ENCODE measurements around the gene JAG2. TPM values are rescaled to one million over a fixed set of nuclear protein-coding genes. Genes with fewer than 3 reads are reported as not detected.

Gene JAG2
- polyA plus RNA-seq, 1 experiment = 0.22 TPM

DNA sequence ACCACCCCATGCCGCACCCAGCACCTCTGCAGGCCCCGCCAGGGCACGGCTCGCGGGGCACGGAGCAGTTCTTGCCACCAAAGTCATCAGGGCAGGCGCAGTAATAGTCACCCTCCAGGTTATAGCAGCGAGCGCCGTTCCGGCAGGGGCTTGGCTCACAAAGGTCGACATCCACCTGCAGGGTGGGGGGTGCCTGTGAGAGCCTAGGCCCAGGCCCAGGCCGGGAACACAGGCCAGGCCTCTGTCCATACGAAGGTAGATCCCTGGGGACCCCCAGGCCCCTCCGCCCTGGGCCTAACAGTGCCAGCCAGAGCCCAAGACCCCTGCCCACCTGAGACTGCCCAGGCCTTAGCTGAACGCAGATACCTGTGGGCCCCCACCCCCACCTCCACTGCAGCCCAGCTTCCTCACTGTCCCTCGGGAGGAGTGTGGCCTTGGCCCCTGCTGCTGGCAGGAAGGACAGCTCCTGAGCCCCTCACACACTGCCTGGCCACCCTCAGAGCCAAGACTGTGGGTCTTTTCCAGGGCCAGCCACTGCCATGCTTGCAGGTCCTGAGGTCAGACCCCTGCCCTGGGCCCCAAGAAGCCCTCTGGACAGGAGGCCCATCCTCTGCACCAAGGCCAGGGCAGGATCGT, 19.3 kb downstream of the JAG2 start:
- H3K4me3 ChIP-seq (ENCODE audit: low read depth, low read length) = no peak overlapping the region
- no peak overlapping the region for H3K27ac ChIP-seq (ENCODE audit: low read depth, low read length)
- no peaks in the 10 kb centered on the region for H3K27me3 ChIP-seq (ENCODE audit: control insufficient read depth, insufficient read depth, low read length)
- no peak for DNase-seq (ENCODE audit: low read depth, low spot score)
- H3K9me3 ChIP-seq (ENCODE audit: control insufficient read depth, insufficient read depth, low read length) = no peaks in the 10 kb centered on the region; the same call in 1 of the 2 replicates
- POLR2A ChIA-PET = no interaction called here
- TF ChIP-seq, protein P1, sequence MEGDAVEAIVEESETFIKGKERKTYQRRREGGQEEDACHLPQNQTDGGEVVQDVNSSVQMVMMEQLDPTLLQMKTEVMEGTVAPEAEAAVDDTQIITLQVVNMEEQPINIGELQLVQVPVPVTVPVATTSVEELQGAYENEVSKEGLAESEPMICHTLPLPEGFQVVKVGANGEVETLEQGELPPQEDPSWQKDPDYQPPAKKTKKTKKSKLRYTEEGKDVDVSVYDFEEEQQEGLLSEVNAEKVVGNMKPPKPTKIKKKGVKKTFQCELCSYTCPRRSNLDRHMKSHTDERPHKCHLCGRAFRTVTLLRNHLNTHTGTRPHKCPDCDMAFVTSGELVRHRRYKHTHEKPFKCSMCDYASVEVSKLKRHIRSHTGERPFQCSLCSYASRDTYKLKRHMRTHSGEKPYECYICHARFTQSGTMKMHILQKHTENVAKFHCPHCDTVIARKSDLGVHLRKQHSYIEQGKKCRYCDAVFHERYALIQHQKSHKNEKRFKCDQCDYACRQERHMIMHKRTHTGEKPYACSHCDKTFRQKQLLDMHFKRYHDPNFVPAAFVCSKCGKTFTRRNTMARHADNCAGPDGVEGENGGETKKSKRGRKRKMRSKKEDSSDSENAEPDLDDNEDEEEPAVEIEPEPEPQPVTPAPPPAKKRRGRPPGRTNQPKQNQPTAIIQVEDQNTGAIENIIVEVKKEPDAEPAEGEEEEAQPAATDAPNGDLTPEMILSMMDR (IDR thresholded peaks at IDR 0.05; ENCODE audit: low read depth, low read length) = no peak
- CTCF ChIA-PET = no interaction called here

DNA sequence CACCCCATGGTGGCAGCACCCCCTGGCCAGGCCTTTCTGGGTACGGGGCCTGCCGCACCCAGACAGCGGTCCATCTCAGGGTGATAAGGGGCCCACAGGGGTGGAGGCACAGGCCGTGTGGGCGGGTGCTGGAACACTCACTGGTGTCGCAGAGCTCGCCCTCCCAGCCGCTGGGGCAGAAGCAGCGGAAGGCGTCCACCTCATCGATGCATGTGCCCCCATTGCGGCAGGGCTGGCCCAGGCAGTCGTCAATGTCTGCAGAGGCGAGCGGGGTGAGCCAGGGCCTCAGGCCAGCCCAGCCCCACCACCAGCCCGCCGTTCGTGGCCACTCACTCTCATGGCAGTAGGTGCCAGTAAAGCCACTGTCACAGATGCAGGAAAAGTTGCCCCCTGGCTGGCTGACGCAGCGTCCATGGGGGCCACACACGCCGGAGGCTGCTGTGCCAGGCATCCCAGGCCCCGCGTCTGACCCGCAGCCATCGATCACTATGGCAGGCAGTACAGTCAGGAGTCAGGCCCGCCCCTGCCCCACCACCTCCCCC, 19.9 kb downstream of the JAG2 start:
- ChIA-PET POLR2A (no interaction called here), CTCF (no interaction called here)
- Histone ChIP-seq H3K4me3 (ENCODE audit: low read depth, low read length) (no peak overlapping the region), H3K27ac (ENCODE audit: low read depth, low read length) (no peak overlapping the region), H3K27me3 (ENCODE audit: control insufficient read depth, insufficient read depth, low read length) (no peaks in the 10 kb centered on the region), H3K9me3 (ENCODE audit: control insufficient read depth, insufficient read depth, low read length) (no peaks in the 10 kb centered on the region; the same call in 1 of the 2 replicates)
- TF ChIP-seq, protein P1 (IDR thresholded peaks at IDR 0.05; ENCODE audit: low read depth, low read length) = no peak
- no peak for DNase-seq (ENCODE audit: low read depth, low spot score)

DNA sequence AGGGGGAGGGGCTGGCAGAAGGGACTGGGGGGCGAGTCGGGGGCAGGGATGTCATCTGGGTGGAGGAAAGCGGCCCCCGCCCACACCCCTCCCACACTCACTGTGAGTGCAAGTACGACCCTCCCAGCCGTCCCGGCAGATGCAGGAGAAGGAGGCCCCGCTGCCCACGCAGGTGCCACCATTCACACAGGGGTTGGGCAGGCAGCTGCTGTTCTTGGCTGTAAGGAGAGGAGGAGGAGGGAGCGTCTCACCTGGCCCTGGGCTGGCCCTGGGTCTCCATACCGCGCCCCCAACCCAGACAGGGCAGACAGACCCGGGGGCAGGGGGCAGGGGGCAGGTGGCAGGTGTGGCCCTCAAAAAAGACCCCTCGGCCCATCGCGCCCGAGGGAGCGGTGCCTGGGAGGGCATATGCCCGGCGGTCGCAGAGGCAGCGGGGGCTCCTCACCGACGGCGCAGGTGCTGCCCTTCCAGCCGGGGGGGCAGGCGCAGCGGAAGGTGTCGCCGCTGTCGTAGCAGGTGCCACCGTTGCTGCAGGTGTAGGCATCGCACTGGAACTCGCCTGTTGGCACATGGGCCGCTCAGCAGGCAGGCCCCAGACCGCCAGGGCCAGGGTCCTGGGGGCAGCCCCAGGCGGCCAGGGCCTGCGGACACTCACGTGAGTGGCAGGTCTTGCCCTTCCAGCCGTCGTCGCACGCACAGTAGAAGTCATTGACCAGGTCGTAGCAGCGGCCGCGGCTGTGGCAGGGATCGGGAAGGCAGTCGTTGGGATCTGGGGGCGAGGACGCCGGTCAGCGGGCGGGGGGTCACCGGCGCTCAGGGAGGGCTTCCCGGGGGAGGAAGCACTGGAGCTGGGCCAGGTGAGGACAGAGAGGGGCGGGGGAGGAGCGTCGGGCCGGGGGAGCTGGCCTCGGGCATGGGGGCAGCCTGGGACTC, 20.6 kb downstream of the JAG2 start:
- DNase-seq (ENCODE audit: low read depth, low spot score) = no peak
- CTCF ChIA-PET = no interaction called here

DNA sequence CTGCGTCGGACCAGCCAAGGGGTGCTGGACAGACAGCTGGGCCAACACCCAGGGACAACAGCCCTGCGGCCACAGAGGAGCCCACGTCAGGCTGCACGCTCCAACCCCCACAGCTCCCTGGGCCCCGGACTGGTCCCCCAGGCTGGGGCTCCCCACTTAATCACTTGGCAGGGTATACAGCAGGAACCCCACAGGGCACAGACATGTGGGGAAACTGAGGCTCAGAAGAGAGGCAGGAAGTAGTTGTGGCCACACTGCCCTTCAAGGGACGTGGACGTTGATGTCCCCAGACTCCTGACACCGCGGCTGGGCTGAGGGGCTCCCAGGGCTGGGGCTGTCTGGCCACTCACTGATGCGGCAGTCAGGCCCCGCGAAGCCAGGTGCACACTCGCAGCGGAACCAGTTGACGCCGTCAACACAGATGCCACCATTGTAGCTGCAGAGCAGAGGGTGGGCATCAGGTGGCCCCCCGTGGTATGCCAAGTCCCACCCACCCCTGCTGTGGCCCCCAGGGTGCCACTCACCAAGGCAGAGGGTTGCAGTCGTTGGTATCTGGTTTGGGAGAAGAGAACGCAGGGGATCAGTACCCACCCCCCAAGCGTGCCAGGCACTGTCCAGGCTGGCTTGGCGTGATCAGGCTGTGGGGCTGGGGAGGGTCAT, 21.5 kb downstream of the JAG2 start:
- CTCF ChIA-PET = no interaction called here
- H3K9me3 ChIP-seq (ENCODE audit: control insufficient read depth, insufficient read depth, low read length) = peaks cover 10% of the 10 kb centered on the region
- TF ChIP-seq, protein P1 (IDR thresholded peaks at IDR 0.05; ENCODE audit: low read depth, low read length) = no peak
- H3K4me3 ChIP-seq (ENCODE audit: low read depth, low read length) = no peak overlapping the region
- no peak overlapping the region for H3K27ac ChIP-seq (ENCODE audit: low read depth, low read length)
- POLR2A ChIA-PET = no interaction called here
- DNase-seq (ENCODE audit: low read depth, low spot score) = no peak
- H3K27me3 ChIP-seq (ENCODE audit: control insufficient read depth, insufficient read depth, low read length) = no peaks in the 10 kb centered on the region

More for the DNA sequence above, 20.6 kb downstream of the JAG2 start:
- POLR2A ChIA-PET = no interaction called here
- TF ChIP-seq, protein P1 (IDR thresholded peaks at IDR 0.05; ENCODE audit: low read depth, low read length) = no peak
- no peaks in the 10 kb centered on the region for H3K27me3 ChIP-seq (ENCODE audit: control insufficient read depth, insufficient read depth, low read length)
- H3K4me3 ChIP-seq (ENCODE audit: low read depth, low read length) = no peak overlapping the region
- no peak overlapping the region for H3K27ac ChIP-seq (ENCODE audit: low read depth, low read length)
- peaks cover 4% of the 10 kb centered on the region; the same call in 1 of the 2 replicates for H3K9me3 ChIP-seq (ENCODE audit: control insufficient read depth, insufficient read depth, low read length)
